Measurements from ENCODE around the gene OR2F1.

The OR2F1 gene

GRCh38 chr7:143929224-143929920, 25.3 kb upstream of the OR2F1 start:
- Histone ChIP-seq H3K9ac (ENCODE audit: low read depth in 1 of 2, low read length in 2 of 2) (no peak overlapping the region), H3K27me3 (ENCODE audit: control insufficient read depth in 2 of 2, insufficient read depth in 2 of 2, low read length in 2 of 2) (peaks cover 0 to 2% of the 10 kb centered on the region in 2 donors), H3K36me3 (ENCODE audit: control insufficient read depth in 2 of 2, insufficient read depth in 2 of 2, low read length in 2 of 2) (no peaks in the 10 kb centered on the region), H3K27ac (ENCODE audit: low read depth in 2 of 2, low read length in 2 of 2) (no peak overlapping the region), H3K4me3 (ENCODE audit: low read length in 2 of 2) (no peak overlapping the region), H3K9me3 (ENCODE audit: control insufficient read depth in 2 of 2, low read length in 2 of 2) (no peaks in the 10 kb centered on the region), H3K4me1 (ENCODE audit: control insufficient read depth in 2 of 2, insufficient read depth in 2 of 2, low read length in 2 of 2) (no peaks in the 10 kb centered on the region)

DNA sequence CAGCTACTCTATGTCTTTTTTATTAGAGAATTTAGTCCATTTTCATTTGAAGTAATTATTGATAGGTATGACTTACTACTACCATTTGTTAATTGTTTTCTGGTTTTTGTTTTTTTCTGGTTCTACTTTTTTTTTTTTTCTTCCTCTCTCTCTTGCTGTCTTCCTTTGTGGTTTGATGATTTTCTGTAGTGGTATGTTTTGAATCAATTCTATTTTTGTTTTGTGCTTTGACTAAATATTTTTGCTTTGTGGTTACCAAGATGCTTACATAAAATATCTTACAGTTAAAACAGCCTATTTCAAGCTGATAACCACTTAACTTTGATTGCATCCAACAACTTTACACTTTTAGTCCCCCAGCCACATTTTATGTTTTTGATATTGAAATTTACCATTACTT, 22.9 kb upstream of the OR2F1 start:
- Histone ChIP-seq H3K36me3 (ENCODE audit: control insufficient read depth in 2 of 2, insufficient read depth in 2 of 2, low read length in 2 of 2) (no peaks in the 10 kb centered on the region), H3K9me3 (ENCODE audit: control insufficient read depth in 2 of 2, low read length in 2 of 2) (no peaks in the 10 kb centered on the region), H3K4me3 (ENCODE audit: low read length in 2 of 2) (no peak overlapping the region), H3K27ac (ENCODE audit: low read depth in 2 of 2, low read length in 2 of 2) (no peak overlapping the region), H3K4me1 (ENCODE audit: control insufficient read depth in 2 of 2, insufficient read depth in 2 of 2, low read length in 2 of 2) (no peaks in the 10 kb centered on the region), H3K27me3 (ENCODE audit: control insufficient read depth in 2 of 2, insufficient read depth in 2 of 2, low read length in 2 of 2) (no peaks in the 10 kb centered on the region), H3K9ac (ENCODE audit: low read depth in 1 of 2, low read length in 2 of 2) (no peak overlapping the region)

- no peaks in the 10 kb centered on the region for H3K4me1 ChIP-seq (ENCODE audit: control insufficient read depth in 2 of 2, insufficient read depth in 2 of 2, low read length in 2 of 2)
- H3K4me3 ChIP-seq (ENCODE audit: low read length in 2 of 2), result no peak within 1 kb of the TSS
- no peaks in the 10 kb centered on the region for H3K36me3 ChIP-seq (ENCODE audit: control insufficient read depth in 2 of 2, insufficient read depth in 2 of 2, low read length in 2 of 2)
- no peak within 1 kb of the TSS for H3K27ac ChIP-seq (ENCODE audit: low read depth in 2 of 2, low read length in 2 of 2)
- no peaks in the 10 kb centered on the region for H3K9me3 ChIP-seq (ENCODE audit: control insufficient read depth in 2 of 2, low read length in 2 of 2)
- no peaks in the 10 kb centered on the region for H3K27me3 ChIP-seq (ENCODE audit: control insufficient read depth in 2 of 2, insufficient read depth in 2 of 2, low read length in 2 of 2)
- no peak within 1 kb of the TSS for H3K9ac ChIP-seq (ENCODE audit: low read depth in 1 of 2, low read length in 2 of 2)
These were observed 19.9 kb upstream of the OR2F1 start, which contains the start of gene OR2F2 for GRCh38 chr7:143934526-143935325. Gene OR2F2, plus strand, starts transcription at chr7:143935233. Its CDS starts 0 bp downstream, at chr7:143935233.

- no peaks in the 10 kb centered on the region for H3K9me3 ChIP-seq (ENCODE audit: control insufficient read depth in 2 of 2, low read length in 2 of 2)
- H3K4me3 ChIP-seq (ENCODE audit: low read length in 2 of 2), result no peak overlapping the region
- H3K27ac ChIP-seq (ENCODE audit: low read depth in 2 of 2, low read length in 2 of 2), result no peak overlapping the region
- H3K27me3 ChIP-seq (ENCODE audit: control insufficient read depth in 2 of 2, insufficient read depth in 2 of 2, low read length in 2 of 2), result no peaks in the 10 kb centered on the region
- H3K4me1 ChIP-seq (ENCODE audit: control insufficient read depth in 2 of 2, insufficient read depth in 2 of 2, low read length in 2 of 2), result no peaks in the 10 kb centered on the region
- H3K36me3 ChIP-seq (ENCODE audit: control insufficient read depth in 2 of 2, insufficient read depth in 2 of 2, low read length in 2 of 2), result no peaks in the 10 kb centered on the region
- H3K9ac ChIP-seq (ENCODE audit: low read depth in 1 of 2, low read length in 2 of 2), result no peak overlapping the region
These were observed 18.3 kb upstream of the OR2F1 start for GRCh38 chr7:143936087-143937009.

GRCh38 chr7:143938379-143939243, 16.0 kb upstream of the OR2F1 start:
- Histone ChIP-seq H3K4me3 (ENCODE audit: low read length in 2 of 2) (no peak overlapping the region), H3K4me1 (ENCODE audit: control insufficient read depth in 2 of 2, insufficient read depth in 2 of 2, low read length in 2 of 2) (no peaks in the 10 kb centered on the region), H3K9me3 (ENCODE audit: control insufficient read depth in 2 of 2, low read length in 2 of 2) (no peaks in the 10 kb centered on the region), H3K27me3 (ENCODE audit: control insufficient read depth in 2 of 2, insufficient read depth in 2 of 2, low read length in 2 of 2) (no peaks in the 10 kb centered on the region), H3K27ac (ENCODE audit: low read depth in 2 of 2, low read length in 2 of 2) (no peak overlapping the region), H3K9ac (ENCODE audit: low read depth in 1 of 2, low read length in 2 of 2) (no peak overlapping the region), H3K36me3 (ENCODE audit: control insufficient read depth in 2 of 2, insufficient read depth in 2 of 2, low read length in 2 of 2) (no peaks in the 10 kb centered on the region)

- Histone ChIP-seq H3K27me3 (ENCODE audit: control insufficient read depth in 2 of 2, insufficient read depth in 2 of 2, low read length in 2 of 2) (no peaks in the 10 kb centered on the region), H3K9ac (ENCODE audit: low read depth in 1 of 2, low read length in 2 of 2) (no peak overlapping the region), H3K36me3 (ENCODE audit: control insufficient read depth in 2 of 2, insufficient read depth in 2 of 2, low read length in 2 of 2) (no peaks in the 10 kb centered on the region), H3K4me1 (ENCODE audit: control insufficient read depth in 2 of 2, insufficient read depth in 2 of 2, low read length in 2 of 2) (no peaks in the 10 kb centered on the region), H3K4me3 (ENCODE audit: low read length in 2 of 2) (no peak overlapping the region), H3K9me3 (ENCODE audit: control insufficient read depth in 2 of 2, low read length in 2 of 2) (no peaks in the 10 kb centered on the region), H3K27ac (ENCODE audit: low read depth in 2 of 2, low read length in 2 of 2) (no peak overlapping the region)
These were observed 9.2 kb upstream of the OR2F1 start for GRCh38 chr7:143945423-143945822.

- no peaks in the 10 kb centered on the region for H3K9me3 ChIP-seq (ENCODE audit: control insufficient read depth in 2 of 2, low read length in 2 of 2)
- H3K27me3 ChIP-seq (ENCODE audit: control insufficient read depth in 2 of 2, insufficient read depth in 2 of 2, low read length in 2 of 2), result no peaks in the 10 kb centered on the region
- no peak overlapping the region for H3K27ac ChIP-seq (ENCODE audit: low read depth in 2 of 2, low read length in 2 of 2)
- H3K36me3 ChIP-seq (ENCODE audit: control insufficient read depth in 2 of 2, insufficient read depth in 2 of 2, low read length in 2 of 2), result no peaks in the 10 kb centered on the region
- H3K9ac ChIP-seq (ENCODE audit: low read depth in 1 of 2, low read length in 2 of 2), result no peak overlapping the region
- no peaks in the 10 kb centered on the region for H3K4me1 ChIP-seq (ENCODE audit: control insufficient read depth in 2 of 2, insufficient read depth in 2 of 2, low read length in 2 of 2)
- H3K4me3 ChIP-seq (ENCODE audit: low read length in 2 of 2), result no peak overlapping the region
These were observed 7.5 kb upstream of the OR2F1 start for GRCh38 chr7:143947111-143947510.

GRCh38 chr7:143948733-143949132, 5.9 kb upstream of the OR2F1 start:
- H3K9ac ChIP-seq (ENCODE audit: low read depth in 1 of 2, low read length in 2 of 2), result no peak overlapping the region
- H3K9me3 ChIP-seq (ENCODE audit: control insufficient read depth in 2 of 2, low read length in 2 of 2), result no peaks in the 10 kb centered on the region
- H3K27ac ChIP-seq (ENCODE audit: low read depth in 2 of 2, low read length in 2 of 2), result no peak overlapping the region
- H3K4me3 ChIP-seq (ENCODE audit: low read length in 2 of 2), result no peak overlapping the region
- no peaks in the 10 kb centered on the region for H3K27me3 ChIP-seq (ENCODE audit: control insufficient read depth in 2 of 2, insufficient read depth in 2 of 2, low read length in 2 of 2)
- H3K36me3 ChIP-seq (ENCODE audit: control insufficient read depth in 2 of 2, insufficient read depth in 2 of 2, low read length in 2 of 2), result no peaks in the 10 kb centered on the region
- no peaks in the 10 kb centered on the region for H3K4me1 ChIP-seq (ENCODE audit: control insufficient read depth in 2 of 2, insufficient read depth in 2 of 2, low read length in 2 of 2)

GRCh38 chr7:143953421-143953820, 1.2 kb upstream of the OR2F1 start:
- H3K27ac ChIP-seq (ENCODE audit: low read depth in 2 of 2, low read length in 2 of 2), result no peak overlapping the region
- H3K36me3 ChIP-seq (ENCODE audit: control insufficient read depth in 2 of 2, insufficient read depth in 2 of 2, low read length in 2 of 2), result no peaks in the 10 kb centered on the region
- H3K4me1 ChIP-seq (ENCODE audit: control insufficient read depth in 2 of 2, insufficient read depth in 2 of 2, low read length in 2 of 2), result no peaks in the 10 kb centered on the region
- no peaks in the 10 kb centered on the region for H3K27me3 ChIP-seq (ENCODE audit: control insufficient read depth in 2 of 2, insufficient read depth in 2 of 2, low read length in 2 of 2)
- H3K4me3 ChIP-seq (ENCODE audit: low read length in 2 of 2), result no peak overlapping the region
- H3K9ac ChIP-seq (ENCODE audit: low read depth in 1 of 2, low read length in 2 of 2), result no peak overlapping the region
- H3K9me3 ChIP-seq (ENCODE audit: control insufficient read depth in 2 of 2, low read length in 2 of 2), result no peaks in the 10 kb centered on the region

All from mucosa of rectum (tissue), 2 donors.